Measurements from ENCODE around the gene SHQ1.

- TF ChIP-seq CTCF (conservative IDR thresholded peaks at IDR 0.05; ENCODE audit: low read depth, low read length) (no peak), POLR2A (IDR thresholded peaks at IDR 0.05; ENCODE audit: low read depth, low read length) (no peak), FOS (IDR thresholded peaks at IDR 0.05; ENCODE audit: low read depth, low read length) (no peak), RAD21 (IDR thresholded peaks at IDR 0.05; ENCODE audit: low read length) (no peak), SMC3 (IDR thresholded peaks at IDR 0.05; ENCODE audit: low read depth, low read length) (no peak), BHLHE40 (IDR thresholded peaks at IDR 0.05; ENCODE audit: low read depth, low read length) (no peak), MAZ (IDR thresholded peaks at IDR 0.05; ENCODE audit: borderline replicate concordance, low read depth, low read length) (no peak), RCOR1 (IDR thresholded peaks at IDR 0.05; ENCODE audit: insufficient replicate concordance, low read length) (no peak), ELK1 (IDR thresholded peaks at IDR 0.05; ENCODE audit: borderline replicate concordance, low read depth, low read length) (no peak), RFX5 (IDR thresholded peaks at IDR 0.05; ENCODE audit: low read depth, low read length) (no peak), MXI1 (IDR thresholded peaks at IDR 0.05; ENCODE audit: borderline replicate concordance, low read depth, low read length) (no peak), NFE2L2 (IDR thresholded peaks at IDR 0.05; ENCODE audit: low read depth, low read length) (no peak), CEBPB (IDR thresholded peaks at IDR 0.05; ENCODE audit: low read depth, low read length) (no peak)
Observed at GRCh38 chr3:72810063-72810462, 38.2 kb downstream of the SHQ1 start.
